ENCODE results near the gene HHAT.

Gene HHAT

DNA sequence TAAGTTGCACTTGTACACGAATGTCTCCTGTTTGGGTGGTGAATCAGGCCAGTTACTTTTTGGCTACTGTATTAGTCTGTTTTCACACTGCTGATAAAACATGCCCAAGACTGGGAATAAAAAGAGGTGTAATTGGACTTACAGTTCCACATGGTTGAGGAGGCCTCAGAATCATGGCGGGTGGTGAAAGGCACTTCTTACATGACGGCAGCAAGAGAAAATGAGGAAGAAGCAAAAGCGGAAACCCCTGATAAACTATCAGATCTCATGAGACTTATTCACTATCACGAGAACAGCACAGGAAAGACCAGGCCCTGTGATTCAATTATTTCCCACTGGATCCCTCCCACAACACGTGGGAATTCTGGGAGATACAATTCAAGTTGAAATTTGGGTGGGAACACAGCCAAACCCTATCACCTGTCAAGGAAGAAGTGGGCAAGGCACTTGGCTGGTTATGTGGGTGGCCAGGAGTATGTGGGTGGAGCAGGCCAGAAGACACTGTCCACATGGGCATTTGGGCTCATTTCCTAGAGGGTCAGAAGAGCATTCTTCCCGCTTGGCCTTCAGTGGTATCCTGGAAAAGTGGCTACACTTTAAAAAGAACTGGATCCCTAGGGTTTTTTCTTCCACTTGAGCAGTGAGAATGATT, 228.8 kb downstream of the HHAT start:
- DNase-seq (ENCODE audit: extremely low read depth, insufficient read length), result no peak
- H3K4me3 ChIP-seq (replicated peaks; ENCODE audit: low read depth, low read length), result no peak overlapping the region
- TF ChIP-seq, protein P1, sequence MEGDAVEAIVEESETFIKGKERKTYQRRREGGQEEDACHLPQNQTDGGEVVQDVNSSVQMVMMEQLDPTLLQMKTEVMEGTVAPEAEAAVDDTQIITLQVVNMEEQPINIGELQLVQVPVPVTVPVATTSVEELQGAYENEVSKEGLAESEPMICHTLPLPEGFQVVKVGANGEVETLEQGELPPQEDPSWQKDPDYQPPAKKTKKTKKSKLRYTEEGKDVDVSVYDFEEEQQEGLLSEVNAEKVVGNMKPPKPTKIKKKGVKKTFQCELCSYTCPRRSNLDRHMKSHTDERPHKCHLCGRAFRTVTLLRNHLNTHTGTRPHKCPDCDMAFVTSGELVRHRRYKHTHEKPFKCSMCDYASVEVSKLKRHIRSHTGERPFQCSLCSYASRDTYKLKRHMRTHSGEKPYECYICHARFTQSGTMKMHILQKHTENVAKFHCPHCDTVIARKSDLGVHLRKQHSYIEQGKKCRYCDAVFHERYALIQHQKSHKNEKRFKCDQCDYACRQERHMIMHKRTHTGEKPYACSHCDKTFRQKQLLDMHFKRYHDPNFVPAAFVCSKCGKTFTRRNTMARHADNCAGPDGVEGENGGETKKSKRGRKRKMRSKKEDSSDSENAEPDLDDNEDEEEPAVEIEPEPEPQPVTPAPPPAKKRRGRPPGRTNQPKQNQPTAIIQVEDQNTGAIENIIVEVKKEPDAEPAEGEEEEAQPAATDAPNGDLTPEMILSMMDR (IDR thresholded peaks at IDR 0.05; ENCODE audit: insufficient read depth, low read length, poor library complexity, severe bottlenecking), result no peak
- no peaks in the 10 kb centered on the region for H3K27me3 ChIP-seq (replicated peaks; ENCODE audit: control insufficient read depth, insufficient read depth, low read length)
- no peaks in the 10 kb centered on the region for H3K36me3 ChIP-seq (ENCODE audit: control insufficient read depth, insufficient read depth, low read length)

DNA sequence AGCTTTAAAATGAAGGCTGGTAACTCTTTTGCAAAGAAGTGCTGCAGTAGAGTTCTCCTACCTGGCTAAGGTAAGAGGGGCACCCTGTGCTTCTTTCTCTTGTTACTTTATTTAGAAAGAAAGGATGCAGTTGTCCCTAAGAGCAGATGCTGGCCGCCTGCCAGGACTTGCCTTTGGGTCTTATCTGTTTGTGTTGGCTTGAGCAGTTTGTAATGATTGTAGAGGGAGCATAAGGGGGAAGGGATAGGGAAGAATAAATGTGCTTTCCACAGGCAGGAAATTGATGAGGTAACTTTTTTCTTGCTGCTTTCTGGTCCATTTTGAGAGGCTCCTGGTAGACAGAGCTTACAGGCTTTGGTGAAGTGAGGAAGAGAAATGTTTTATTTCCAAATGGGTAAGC, 229.6 kb downstream of the HHAT start:
- Histone ChIP-seq H3K4me3 (replicated peaks; ENCODE audit: low read depth, low read length) (no peak overlapping the region), H3K36me3 (ENCODE audit: control insufficient read depth, insufficient read depth, low read length) (no peaks in the 10 kb centered on the region), H3K27me3 (replicated peaks; ENCODE audit: control insufficient read depth, insufficient read depth, low read length) (no peaks in the 10 kb centered on the region)
- TF ChIP-seq, protein P1 (IDR thresholded peaks at IDR 0.05; ENCODE audit: insufficient read depth, low read length, poor library complexity, severe bottlenecking), result no peak
- DNase-seq (ENCODE audit: extremely low read depth, insufficient read length), result no peak

DNA sequence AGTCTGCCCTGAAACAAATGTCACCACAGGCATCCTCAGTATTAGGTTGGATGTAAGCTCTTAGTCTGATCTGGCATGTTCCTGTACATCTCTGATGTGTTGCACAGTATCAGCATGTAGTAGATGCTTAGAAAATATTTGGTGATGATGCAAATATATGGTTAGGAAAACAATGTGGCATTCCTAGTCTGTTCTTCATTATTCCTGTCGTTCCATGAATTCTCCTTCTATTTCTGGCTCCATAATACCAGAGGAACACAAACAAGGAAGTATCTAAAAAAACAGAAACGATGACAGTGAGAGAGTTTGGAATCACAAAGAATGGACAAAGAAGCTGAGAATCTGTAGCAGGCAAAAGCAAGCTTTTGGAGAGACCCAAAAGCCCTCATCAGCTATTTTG, 236.6 kb downstream of the HHAT start:
- Histone ChIP-seq H3K27me3 (replicated peaks; ENCODE audit: control insufficient read depth, insufficient read depth, low read length) (no peaks in the 10 kb centered on the region; the same call in 1 of the 2 replicates), H3K4me3 (replicated peaks; ENCODE audit: low read depth, low read length) (no peak overlapping the region), H3K36me3 (ENCODE audit: control insufficient read depth, insufficient read depth, low read length) (no peaks in the 10 kb centered on the region)
- no peak for DNase-seq (ENCODE audit: extremely low read depth, insufficient read length)
- TF ChIP-seq, protein P1 (IDR thresholded peaks at IDR 0.05; ENCODE audit: insufficient read depth, low read length, poor library complexity, severe bottlenecking), result no peak

DNA sequence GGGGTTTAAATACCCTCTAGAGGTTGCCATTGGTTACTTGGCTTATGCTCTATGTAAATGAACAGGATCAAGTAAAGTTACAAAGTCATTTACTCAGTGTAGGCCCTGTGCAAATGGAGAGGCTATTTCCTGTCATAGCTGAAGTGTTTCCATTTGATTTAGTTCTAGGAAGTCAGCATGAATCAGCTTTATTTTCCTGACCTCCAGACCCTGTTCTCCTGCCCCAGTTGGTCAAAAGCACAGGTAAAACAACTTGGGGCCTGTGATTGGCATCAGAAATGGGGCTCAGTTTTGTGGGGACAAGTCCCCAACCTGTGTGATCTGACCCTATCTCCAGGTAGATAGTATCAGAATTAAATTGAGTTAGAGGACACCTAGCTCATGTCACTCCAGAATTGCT, 239.9 kb downstream of the HHAT start:
- DNase-seq (ENCODE audit: extremely low read depth, insufficient read length), result no peak
- TF ChIP-seq, protein P1 (IDR thresholded peaks at IDR 0.05; ENCODE audit: insufficient read depth, low read length, poor library complexity, severe bottlenecking), result no peak
- Histone ChIP-seq H3K4me3 (replicated peaks; ENCODE audit: low read depth, low read length) (no peak overlapping the region), H3K36me3 (ENCODE audit: control insufficient read depth, insufficient read depth, low read length) (no peaks in the 10 kb centered on the region), H3K27me3 (replicated peaks; ENCODE audit: control insufficient read depth, insufficient read depth, low read length) (no peaks in the 10 kb centered on the region; the same call in 1 of the 2 replicates)

GRCh38 chr1:210570116-210570515, 241.4 kb downstream of the HHAT start:
- Histone ChIP-seq H3K27me3 (replicated peaks; ENCODE audit: control insufficient read depth, insufficient read depth, low read length) (no peaks in the 10 kb centered on the region; the same call in 1 of the 2 replicates), H3K36me3 (ENCODE audit: control insufficient read depth, insufficient read depth, low read length) (no peaks in the 10 kb centered on the region), H3K4me3 (replicated peaks; ENCODE audit: low read depth, low read length) (no peak overlapping the region)
- DNase-seq (ENCODE audit: extremely low read depth, insufficient read length), result no peak
- TF ChIP-seq, protein P1 (IDR thresholded peaks at IDR 0.05; ENCODE audit: insufficient read depth, low read length, poor library complexity, severe bottlenecking), result no peak
